ENCODE data around the gene CFAP57. TPM values are rescaled to one million over a fixed set of nuclear protein-coding genes. Genes with fewer than 3 reads are reported as not detected.

CFAP57 gene
- total RNA-seq, 1 experiment from 2014 or later = 0.44 TPM

- peak overlapping the region; percentile 36 for H3K27ac Mint-ChIP-seq (ENCODE audit: low read depth, unreplicated experiment)
- peak; percentile 64 for DNase-seq (ENCODE audit: unreplicated experiment)
- CTCF ChIA-PET = interaction anchor here (0.7 to 2.9 kb wide), 4 partner anchors 12 to 181 kb away, joined by 3 to 10 read pairs (median 4); no protein-coding TSS in a partner anchor
Measured at GRCh38 chr1:43232074-43232473, 59.9 kb downstream of the CFAP57 start.

GRCh38 chr1:43232482-43232881, 60.4 kb downstream of the CFAP57 start:
- Mint-ChIP-seq H3K27me3 (ENCODE audit: insufficient read depth, unreplicated experiment) (no peaks in the 10 kb centered on the region), H3K9me3 (ENCODE audit: unreplicated experiment) (no peaks in the 10 kb centered on the region), H3K4me3 (ENCODE audit: unreplicated experiment) (peak overlapping the region; percentile 35), H3K4me1 (ENCODE audit: insufficient read depth, unreplicated experiment) (peaks cover 18% of the 10 kb centered on the region), H3K36me3 (ENCODE audit: insufficient read depth, unreplicated experiment) (no peaks in the 10 kb centered on the region), H3K27ac (ENCODE audit: low read depth, unreplicated experiment) (peak overlapping the region; percentile 36)
- CTCF ChIA-PET = interaction anchor here (0.7 to 1.0 kb wide), 3 partner anchors 156 to 181 kb away, joined by 3 to 5 read pairs (median 4); no protein-coding TSS in a partner anchor
- intact Hi-C loops (cut with micrococcal nuclease) = loop anchor here (10.0 kb wide), 2 partner anchors 152 to 702 kb away; partner anchors contain the start of genes ARTN, MED8 and SZT2
- no peak for TF ChIP-seq CTCF (IDR thresholded peaks at IDR 0.05; ENCODE audit: unreplicated experiment)
- POLR2A ChIA-PET = interaction anchor here (0.7 to 3.9 kb wide), 7 partner anchors 9 to 527 kb away, joined by 3 to 18 read pairs (median 3); partner anchors contain the start of genes KDM4A, MED8 and SZT2
- DNase-seq (ENCODE audit: unreplicated experiment) = no peak
- BruUV-seq (replicated peaks) = no TSS peak

More at GRCh38 chr1:43232074-43232473, 59.9 kb downstream of the CFAP57 start:
- peak overlapping the region; percentile 35 for H3K4me3 Mint-ChIP-seq (ENCODE audit: unreplicated experiment)
- no peaks in the 10 kb centered on the region for H3K9me3 Mint-ChIP-seq (ENCODE audit: unreplicated experiment)
- TF ChIP-seq CTCF (IDR thresholded peaks at IDR 0.05; ENCODE audit: unreplicated experiment) = no peak
- no peaks in the 10 kb centered on the region for H3K27me3 Mint-ChIP-seq (ENCODE audit: insufficient read depth, unreplicated experiment)
- intact Hi-C loops (cut with micrococcal nuclease) = loop anchor here (10.0 kb wide), 2 partner anchors 153 to 703 kb away; partner anchors contain the start of genes ARTN, MED8 and SZT2
- peaks cover 14% of the 10 kb centered on the region for H3K4me1 Mint-ChIP-seq (ENCODE audit: insufficient read depth, unreplicated experiment)
- H3K36me3 Mint-ChIP-seq (ENCODE audit: insufficient read depth, unreplicated experiment) = no peaks in the 10 kb centered on the region
- BruUV-seq (replicated peaks) = no TSS peak
- POLR2A ChIA-PET = interaction anchor here (0.6 to 3.9 kb wide), 10 partner anchors 9 to 527 kb away, joined by 3 to 18 read pairs (median 3); partner anchors contain the start of genes KDM4A, MED8 and SZT2

GRCh38 chr1:43233631-43234030, 61.5 kb downstream of the CFAP57 start:
- H3K27ac Mint-ChIP-seq (ENCODE audit: low read depth, unreplicated experiment) = no peak overlapping the region
- CTCF ChIA-PET = no interaction called here

More at GRCh38 chr1:43233631-43234030, 61.5 kb downstream of the CFAP57 start:
- no peaks in the 10 kb centered on the region for H3K36me3 Mint-ChIP-seq (ENCODE audit: insufficient read depth, unreplicated experiment)
- DNase-seq (ENCODE audit: unreplicated experiment) = no peak
- POLR2A ChIA-PET = interaction anchor here (3.9 kb wide), 1 partner anchor 156 kb away, joined by 18 read pairs; the partner anchor contains the start of genes MED8 and SZT2
- H3K4me3 Mint-ChIP-seq (ENCODE audit: unreplicated experiment) = no peak overlapping the region
- BruUV-seq (replicated peaks) = no TSS peak
- TF ChIP-seq CTCF (IDR thresholded peaks at IDR 0.05; ENCODE audit: unreplicated experiment) = no peak
- intact Hi-C loops (cut with micrococcal nuclease) = loop anchor here (10.0 kb wide), 2 partner anchors 151 to 701 kb away; partner anchors contain the start of genes ARTN, MED8 and SZT2
- no peaks in the 10 kb centered on the region for H3K9me3 Mint-ChIP-seq (ENCODE audit: unreplicated experiment)
- peaks cover 23% of the 10 kb centered on the region for H3K4me1 Mint-ChIP-seq (ENCODE audit: insufficient read depth, unreplicated experiment)
- no peaks in the 10 kb centered on the region for H3K27me3 Mint-ChIP-seq (ENCODE audit: insufficient read depth, unreplicated experiment)
